AG04449 (cell line): Measurements from ENCODE around the gene PLXNA4.

Experiments
- CTCF ChIA-PET: fragments of 350-600 bp; formaldehyde crosslinking; extraction: SDS; loops from one replicate; lab custom pipeline; 2021; ENCODE audit warnings: antibody characterized with exemption; lab: Yijun Ruan, JAX
- POLR2A ChIA-PET: fragments of 400-600, 350-600 bp; formaldehyde crosslinking; extraction: SDS; loops from one replicate; lab custom pipeline; 2020; ENCODE audit warnings: antibody characterized with exemption, inconsistent platforms; lab: Yijun Ruan, JAX
- DNase-seq: peaks from one replicate; pipeline ENCODE4 v3.0.0-alpha.2; 2010; ENCODE audit warnings: low read depth, low spot score
- H3K4me3 ChIP-seq: 2 replicates; pipeline ENCODE4 v1.5.1; 2011; ENCODE audit warnings: low read depth, mild to moderate bottlenecking, control low read depth, low read length
- TF ChIP-seq, protein P1 (sequence below): IDR thresholded peaks from one replicate; pipeline ENCODE4 v1.5.1; 2011; ENCODE audit warnings: mild to moderate bottlenecking, moderate library complexity, low read length, control low read depth, inconsistent platforms; ENCODE audit not compliant: insufficient read depth; ENCODE audit errors: missing control alignments

The PLXNA4 gene

GRCh38 chr7:132575982-132576720, at the start of gene PLXNA4:
PLXNA4 (minus strand) TSS chr7:132576470; CDS start chr7:132508693, 67,777 bp downstream.
- TF ChIP-seq, protein P1, sequence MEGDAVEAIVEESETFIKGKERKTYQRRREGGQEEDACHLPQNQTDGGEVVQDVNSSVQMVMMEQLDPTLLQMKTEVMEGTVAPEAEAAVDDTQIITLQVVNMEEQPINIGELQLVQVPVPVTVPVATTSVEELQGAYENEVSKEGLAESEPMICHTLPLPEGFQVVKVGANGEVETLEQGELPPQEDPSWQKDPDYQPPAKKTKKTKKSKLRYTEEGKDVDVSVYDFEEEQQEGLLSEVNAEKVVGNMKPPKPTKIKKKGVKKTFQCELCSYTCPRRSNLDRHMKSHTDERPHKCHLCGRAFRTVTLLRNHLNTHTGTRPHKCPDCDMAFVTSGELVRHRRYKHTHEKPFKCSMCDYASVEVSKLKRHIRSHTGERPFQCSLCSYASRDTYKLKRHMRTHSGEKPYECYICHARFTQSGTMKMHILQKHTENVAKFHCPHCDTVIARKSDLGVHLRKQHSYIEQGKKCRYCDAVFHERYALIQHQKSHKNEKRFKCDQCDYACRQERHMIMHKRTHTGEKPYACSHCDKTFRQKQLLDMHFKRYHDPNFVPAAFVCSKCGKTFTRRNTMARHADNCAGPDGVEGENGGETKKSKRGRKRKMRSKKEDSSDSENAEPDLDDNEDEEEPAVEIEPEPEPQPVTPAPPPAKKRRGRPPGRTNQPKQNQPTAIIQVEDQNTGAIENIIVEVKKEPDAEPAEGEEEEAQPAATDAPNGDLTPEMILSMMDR = no peak
- ChIA-PET POLR2A (no interaction called here), CTCF (interaction anchor here (2.5 kb wide), 1 partner anchor 258 kb away, joined by 7 read pairs; no protein-coding TSS in a partner anchor)
- H3K4me3 ChIP-seq = peak within 1 kb of the TSS; percentile 52
- DNase-seq = no peak

DNA sequence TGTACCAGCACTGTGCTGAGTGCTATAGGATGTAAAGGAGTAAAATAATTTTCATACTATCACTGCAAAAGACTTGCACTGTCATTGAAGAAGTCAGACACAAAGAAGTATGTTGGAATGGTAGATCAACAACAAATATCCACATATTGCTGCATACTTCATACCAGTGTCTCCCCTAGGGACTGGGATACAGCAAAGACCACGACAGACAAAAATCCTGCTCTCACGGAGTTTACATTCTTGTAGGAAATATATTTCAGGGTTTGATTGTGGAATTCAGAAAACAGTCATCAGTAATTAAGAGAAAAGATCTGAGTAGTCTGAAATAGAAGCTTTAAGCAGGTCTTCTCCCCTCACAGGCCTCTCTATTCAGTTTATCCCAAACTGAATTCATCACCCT, 49.4 kb upstream of the PLXNA4 start:
- no peak for DNase-seq
- TF ChIP-seq, protein P1 = no peak
- CTCF ChIA-PET = no interaction called here
- POLR2A ChIA-PET = no interaction called here
- H3K4me3 ChIP-seq = no peak overlapping the region

- TF ChIP-seq, protein P1 = no peak
- ChIA-PET POLR2A (no interaction called here), CTCF (interaction anchor here (0.7 to 1.4 kb wide), 4 partner anchors 10 to 812 kb away, joined by 3 to 4 read pairs (median 3); no protein-coding TSS in a partner anchor)
- peak; percentile 5 for DNase-seq
- no peak overlapping the region for H3K4me3 ChIP-seq
Observed at GRCh38 chr7:132622081-132622480, 45.8 kb upstream of the PLXNA4 start.

- POLR2A ChIA-PET = no interaction called here
- H3K4me3 ChIP-seq = no peak overlapping the region
- CTCF ChIA-PET = no interaction called here
- DNase-seq = no peak
- TF ChIP-seq, protein P1 = no peak
Observed at GRCh38 chr7:132619967-132620366, 43.7 kb upstream of the PLXNA4 start.

DNA sequence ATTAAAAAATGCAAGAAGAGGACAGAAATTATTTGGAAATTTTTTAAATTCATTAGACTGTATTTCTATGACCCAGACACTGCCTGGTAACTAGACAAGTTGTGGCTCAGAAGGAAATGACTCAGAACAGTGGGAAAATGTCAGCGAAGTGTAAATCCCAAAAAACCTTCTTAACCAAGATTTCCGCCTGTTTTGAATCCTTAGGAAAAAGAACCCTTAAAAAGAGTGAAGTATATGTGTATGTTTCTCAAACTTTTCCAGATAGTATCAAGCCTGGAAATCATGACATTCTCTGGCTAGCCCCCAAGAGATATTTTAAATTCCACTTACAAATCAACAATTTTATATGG, 42.7 kb upstream of the PLXNA4 start:
- TF ChIP-seq, protein P1 = no peak
- CTCF ChIA-PET = no interaction called here
- POLR2A ChIA-PET = no interaction called here
- H3K4me3 ChIP-seq = no peak overlapping the region
- peak; percentile 12 for DNase-seq

DNA sequence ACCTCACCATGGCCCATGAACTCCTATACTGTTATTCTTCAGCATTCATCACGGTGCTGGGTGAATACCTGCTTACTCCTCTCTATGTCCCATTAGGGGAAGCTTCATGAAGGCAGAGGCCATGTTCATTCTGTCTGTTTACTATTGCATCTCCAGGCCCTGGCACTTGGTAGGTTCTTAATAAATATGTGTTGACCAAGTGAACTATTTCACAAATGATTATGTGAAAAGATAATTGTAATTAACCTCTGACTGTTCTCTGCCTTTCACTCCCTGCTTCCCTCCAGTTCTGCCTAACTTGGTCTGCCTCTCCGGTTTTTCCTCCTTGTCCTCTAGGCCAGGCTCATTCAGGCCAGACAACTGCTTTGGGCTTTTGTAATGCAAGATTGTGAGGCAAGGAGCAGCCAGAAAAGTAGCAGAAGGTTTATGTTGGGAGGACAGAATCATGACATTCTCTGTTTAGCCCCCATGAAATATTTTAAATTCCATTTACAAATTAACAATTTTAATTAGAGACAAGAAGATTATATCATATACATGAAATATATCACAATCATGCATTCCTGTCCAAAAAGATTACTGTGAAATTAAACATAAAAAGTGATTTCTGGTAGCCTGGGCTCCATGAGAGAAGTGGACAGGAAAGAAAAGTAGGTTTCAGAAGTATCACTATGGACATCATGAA, 42.1 kb upstream of the PLXNA4 start:
- no peak overlapping the region for H3K4me3 ChIP-seq
- ChIA-PET POLR2A (no interaction called here), CTCF (no interaction called here)
- no peak for DNase-seq
- TF ChIP-seq, protein P1 = no peak
